NCI-H128 (cell line): ENCODE data around the gene ASGR2.
"Not testable (repeated sequence)": the region's sequence is repeated elsewhere in the genome, so short reads cannot be mapped to it uniquely, and the experiment has no call there.

Experiments
- DNase-seq: peaks from one replicate; lab custom pipeline; 2025; ENCODE audit not compliant: unreplicated experiment; lab: John Stamatoyannopoulos, UW

The ASGR2 gene

GRCh38 chr17:7126386-7126785, 11.8 kb upstream of the ASGR2 start:
- not testable (repeated sequence) for DNase-seq

GRCh38 chr17:7124923-7125322, 10.3 kb upstream of the ASGR2 start:
- DNase-seq: no peak

GRCh38 chr17:7123844-7124243, 9.2 kb upstream of the ASGR2 start:
- DNase-seq: no peak

GRCh38 chr17:7122381-7122780, 7.8 kb upstream of the ASGR2 start:
- no peak for DNase-seq

GRCh38 chr17:7120635-7121034, 6.0 kb upstream of the ASGR2 start:
- DNase-seq: not testable (repeated sequence)

- no peak for DNase-seq
Measured at GRCh38 chr17:7120123-7120522, 5.5 kb upstream of the ASGR2 start.

GRCh38 chr17:7119314-7119713, 4.7 kb upstream of the ASGR2 start:
- no peak for DNase-seq

- no peak for DNase-seq
Measured at GRCh38 chr17:7114875-7115614, 423 bp upstream of the ASGR2 start.

GRCh38 chr17:7113273-7114071, 1.1 kb downstream of the ASGR2 start:
- DNase-seq: no peak

- no peak for DNase-seq
Measured at GRCh38 chr17:7112510-7113108, 2.0 kb downstream of the ASGR2 start.

- no peak for DNase-seq
Measured at GRCh38 chr17:7111784-7112509, 2.7 kb downstream of the ASGR2 start.

GRCh38 chr17:7110617-7111306, 3.9 kb downstream of the ASGR2 start:
- no peak for DNase-seq

GRCh38 chr17:7109461-7110322, 4.9 kb downstream of the ASGR2 start:
- DNase-seq: no peak

GRCh38 chr17:7108981-7109380, 5.6 kb downstream of the ASGR2 start:
- no peak for DNase-seq

GRCh38 chr17:7108560-7108925, 6.1 kb downstream of the ASGR2 start:
- no peak for DNase-seq

- no peak for DNase-seq
Measured at GRCh38 chr17:7107795-7108559, 6.6 kb downstream of the ASGR2 start.

GRCh38 chr17:7107012-7107754, 7.4 kb downstream of the ASGR2 start:
- no peak for DNase-seq

GRCh38 chr17:7102421-7102820, 12.2 kb downstream of the ASGR2 start:
- no peak for DNase-seq
